ENCODE results near the gene CIAO2B.

CIAO2B gene

DNA sequence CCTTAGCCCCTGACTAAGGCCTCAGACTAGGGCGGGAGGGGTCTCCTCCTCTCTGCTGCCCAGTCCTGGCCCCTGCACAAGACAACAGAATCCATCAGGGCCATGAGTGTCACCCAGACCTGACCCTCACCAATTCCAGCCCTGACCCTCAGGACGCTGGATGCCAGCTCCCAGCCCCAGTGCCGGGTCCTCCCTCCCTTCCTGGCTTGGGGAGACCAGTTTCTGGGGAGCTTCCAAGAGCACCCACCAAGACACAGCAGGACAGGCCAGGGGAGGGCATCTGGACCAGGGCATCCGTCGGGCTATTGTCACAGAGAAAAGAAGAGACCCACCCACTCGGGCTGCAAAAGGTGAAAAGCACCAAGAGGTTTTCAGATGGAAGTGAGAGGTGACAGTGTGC lies 39.5 kb upstream of the CIAO2B start:
- TF ChIP-seq, protein P1, sequence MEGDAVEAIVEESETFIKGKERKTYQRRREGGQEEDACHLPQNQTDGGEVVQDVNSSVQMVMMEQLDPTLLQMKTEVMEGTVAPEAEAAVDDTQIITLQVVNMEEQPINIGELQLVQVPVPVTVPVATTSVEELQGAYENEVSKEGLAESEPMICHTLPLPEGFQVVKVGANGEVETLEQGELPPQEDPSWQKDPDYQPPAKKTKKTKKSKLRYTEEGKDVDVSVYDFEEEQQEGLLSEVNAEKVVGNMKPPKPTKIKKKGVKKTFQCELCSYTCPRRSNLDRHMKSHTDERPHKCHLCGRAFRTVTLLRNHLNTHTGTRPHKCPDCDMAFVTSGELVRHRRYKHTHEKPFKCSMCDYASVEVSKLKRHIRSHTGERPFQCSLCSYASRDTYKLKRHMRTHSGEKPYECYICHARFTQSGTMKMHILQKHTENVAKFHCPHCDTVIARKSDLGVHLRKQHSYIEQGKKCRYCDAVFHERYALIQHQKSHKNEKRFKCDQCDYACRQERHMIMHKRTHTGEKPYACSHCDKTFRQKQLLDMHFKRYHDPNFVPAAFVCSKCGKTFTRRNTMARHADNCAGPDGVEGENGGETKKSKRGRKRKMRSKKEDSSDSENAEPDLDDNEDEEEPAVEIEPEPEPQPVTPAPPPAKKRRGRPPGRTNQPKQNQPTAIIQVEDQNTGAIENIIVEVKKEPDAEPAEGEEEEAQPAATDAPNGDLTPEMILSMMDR (IDR thresholded peaks at IDR 0.05; ENCODE audit: extremely low read depth, missing control alignments), result no peak
- no peak for DNase-seq (ENCODE audit: low spot score)

DNA sequence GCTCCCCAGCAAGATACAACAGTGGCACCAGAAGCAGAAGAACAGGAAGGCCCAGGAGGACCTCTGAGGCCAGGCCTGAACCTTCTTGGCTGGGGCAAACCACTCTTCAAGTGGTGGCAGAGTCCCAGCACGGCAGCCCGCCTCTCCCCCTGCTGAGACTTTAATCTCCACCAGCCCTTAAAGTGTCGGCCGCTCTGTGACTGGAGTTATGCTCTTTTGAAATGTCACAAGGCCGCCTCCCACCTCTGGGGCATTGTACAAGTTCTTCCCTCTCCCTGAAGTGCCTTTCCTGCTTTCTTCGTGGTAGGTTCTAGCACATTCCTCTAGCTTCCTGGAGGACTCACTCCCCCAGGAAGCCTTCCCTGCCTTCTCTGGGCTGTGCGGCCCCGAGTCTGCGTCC lies 38.8 kb upstream of the CIAO2B start:
- no peak for DNase-seq (ENCODE audit: low spot score)
- TF ChIP-seq, protein P1 (IDR thresholded peaks at IDR 0.05; ENCODE audit: extremely low read depth, missing control alignments), result no peak

DNA sequence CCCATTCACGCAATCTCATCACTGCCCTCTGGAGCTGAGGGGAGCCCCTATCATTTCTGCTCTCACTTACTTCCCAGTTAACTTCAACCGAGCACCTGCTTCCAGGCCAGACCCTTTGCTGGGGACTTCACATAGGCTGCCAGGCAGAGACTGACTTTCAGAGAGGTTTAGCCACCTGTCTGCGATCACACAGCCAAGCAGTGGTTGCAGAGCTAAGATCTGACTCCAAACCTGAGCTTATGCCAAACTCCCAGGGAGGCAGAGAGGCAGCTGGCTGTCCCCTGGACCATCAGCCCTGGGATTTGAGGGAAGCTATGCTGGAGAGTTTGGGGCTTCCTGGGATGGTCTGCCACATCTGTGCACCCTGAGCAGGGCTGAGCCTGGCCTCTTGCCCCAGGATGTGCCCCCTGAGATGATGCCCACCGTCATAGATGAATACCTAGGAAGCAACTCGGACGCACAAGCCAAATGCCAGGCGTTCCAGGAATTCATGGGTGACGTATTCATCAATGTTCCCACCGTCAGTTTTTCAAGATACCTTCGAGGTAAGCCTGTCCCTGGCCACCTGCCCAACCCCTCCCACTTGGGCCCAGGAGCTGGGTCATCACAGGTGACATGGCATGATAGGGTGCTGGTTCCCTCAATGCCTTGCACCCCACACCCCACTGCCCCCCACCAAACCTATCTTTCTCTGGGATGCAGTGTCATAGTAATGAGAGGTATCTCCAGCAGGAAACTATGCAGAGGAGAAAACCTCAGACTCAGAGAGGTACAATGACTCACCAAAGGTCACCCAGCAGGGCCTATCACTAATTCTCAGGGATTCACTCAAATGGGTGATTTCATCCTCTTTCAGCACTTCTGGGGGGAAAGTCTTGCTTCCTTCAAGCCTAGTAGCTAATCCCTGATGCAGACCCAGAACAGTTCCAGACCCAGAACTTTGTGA lies 36.8 kb upstream of the CIAO2B start:
- TF ChIP-seq, protein P1 (IDR thresholded peaks at IDR 0.05; ENCODE audit: extremely low read depth, missing control alignments), result no peak
- no peak for DNase-seq (ENCODE audit: low spot score)

DNA sequence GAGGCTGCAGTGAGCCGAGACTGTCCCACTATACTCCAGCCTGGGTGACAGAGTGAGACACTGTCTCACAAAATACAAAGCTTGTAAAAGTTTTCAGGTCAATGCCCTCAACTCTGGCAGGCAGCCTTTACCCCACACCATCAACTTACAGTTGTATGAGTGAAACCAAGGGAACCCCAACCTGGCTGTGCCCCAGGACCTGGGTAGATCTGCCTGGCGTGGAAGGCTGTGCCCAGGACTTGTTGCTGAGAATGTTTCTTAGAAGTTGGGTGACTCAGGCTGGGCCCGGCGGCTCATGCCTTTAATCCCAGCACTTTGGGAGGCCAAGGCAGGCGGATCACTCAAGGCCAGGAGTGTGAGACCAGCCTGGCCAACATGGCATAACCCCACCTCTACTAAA lies 34.6 kb upstream of the CIAO2B start:
- DNase-seq (ENCODE audit: low spot score), result no peak
- TF ChIP-seq, protein P1 (IDR thresholded peaks at IDR 0.05; ENCODE audit: extremely low read depth, missing control alignments), result no peak

DNA sequence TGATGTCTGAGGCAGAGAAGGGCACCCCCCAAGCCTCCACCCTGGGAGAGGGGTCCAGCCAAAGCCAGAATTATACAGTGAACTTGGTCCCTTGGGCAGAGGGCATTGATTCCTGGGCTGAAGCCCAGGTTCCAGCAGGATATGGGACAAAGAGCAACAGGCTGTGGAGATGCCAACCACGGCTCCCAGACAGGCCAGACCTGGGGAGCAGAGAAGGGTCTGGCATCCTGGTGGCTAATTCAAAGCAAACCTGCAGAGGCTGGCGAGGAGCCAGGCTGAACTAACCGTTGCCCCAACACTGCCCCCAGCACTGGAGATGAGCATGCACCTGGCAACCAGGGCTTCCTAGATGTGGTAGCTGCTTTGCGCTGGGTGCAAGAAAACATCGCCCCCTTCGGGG lies 29.8 kb upstream of the CIAO2B start:
- TF ChIP-seq, protein P1 (IDR thresholded peaks at IDR 0.05; ENCODE audit: extremely low read depth, missing control alignments), result no peak
- DNase-seq (ENCODE audit: low spot score), result no peak

DNA sequence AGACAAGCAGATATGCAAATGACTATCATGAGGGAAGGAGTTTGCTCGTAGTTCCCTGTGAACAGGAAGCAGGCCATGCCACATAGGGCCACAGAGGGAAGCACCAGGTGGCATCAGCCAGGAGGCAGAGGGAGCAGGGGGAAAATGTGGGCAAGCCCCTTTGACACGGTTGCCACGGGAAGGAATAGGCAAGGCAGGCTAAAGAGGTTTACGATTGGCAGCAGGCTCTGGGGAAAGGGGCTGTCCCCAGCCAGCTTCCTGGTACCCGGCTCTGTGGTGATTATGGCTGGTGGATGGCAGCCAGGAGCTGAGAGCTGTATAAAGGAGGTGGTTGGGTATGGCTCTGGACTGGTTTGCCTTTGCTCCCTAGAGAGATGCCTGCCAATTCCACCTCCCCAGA lies 27.7 kb upstream of the CIAO2B start:
- DNase-seq (ENCODE audit: low spot score), result no peak
- TF ChIP-seq, protein P1 (IDR thresholded peaks at IDR 0.05; ENCODE audit: extremely low read depth, missing control alignments), result no peak

DNA sequence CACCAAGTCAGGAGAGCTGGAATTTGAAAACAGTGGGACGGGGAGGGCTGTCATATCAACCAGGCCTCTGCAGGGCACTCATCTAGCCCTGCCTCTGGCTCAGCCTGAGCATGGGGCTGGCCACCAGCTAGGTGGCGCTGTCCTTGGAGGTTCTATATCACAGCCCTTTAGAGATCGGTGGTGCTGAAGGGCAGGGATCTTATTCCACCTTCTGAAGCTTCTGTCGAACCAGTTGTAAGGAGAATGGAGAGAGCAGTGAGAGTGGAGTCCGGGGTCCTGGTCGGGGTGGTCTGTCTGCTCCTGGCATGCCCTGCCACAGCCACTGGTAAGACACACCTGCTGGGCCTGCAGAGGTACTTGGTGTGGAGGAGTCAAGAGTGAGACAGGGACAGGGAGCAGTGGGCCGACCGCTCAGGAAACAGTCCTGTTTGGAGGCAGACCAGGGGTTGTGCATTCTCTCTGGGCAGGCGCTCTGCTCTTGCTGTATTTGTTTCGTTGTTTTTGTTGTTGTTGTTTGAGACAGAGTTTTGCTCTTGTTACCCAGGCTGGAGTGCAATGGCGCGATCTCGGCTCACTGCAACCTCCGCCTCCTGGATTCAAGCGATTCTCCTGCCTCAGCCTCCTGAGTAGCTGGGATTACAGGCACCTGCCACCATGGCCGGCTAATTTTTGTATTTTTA lies 27.0 kb upstream of the CIAO2B start, which contains the start of gene CES3:
TSS of gene CES3 (plus strand) at position 202 of the 680 bp plus-strand sequence. CDS start at position 244, 42 bp downstream.
- TF ChIP-seq, protein P1 (IDR thresholded peaks at IDR 0.05; ENCODE audit: extremely low read depth, missing control alignments), result peak; percentile 80
- DNase-seq (ENCODE audit: low spot score), result peak; percentile 73
